NCI-H2227 treated with DMSO at 0.1 percent for 48 hours (cell line): Measurements from ENCODE around the gene LAMA2.
"Not testable (repeated sequence)": the region's sequence is repeated elsewhere in the genome, so short reads cannot be mapped to it uniquely, and the experiment has no call there.

ENCODE experiments used
- DNase-seq: peaks from one replicate; lab custom pipeline; 2025; lab: John Stamatoyannopoulos, UW

LAMA2 gene

DNA sequence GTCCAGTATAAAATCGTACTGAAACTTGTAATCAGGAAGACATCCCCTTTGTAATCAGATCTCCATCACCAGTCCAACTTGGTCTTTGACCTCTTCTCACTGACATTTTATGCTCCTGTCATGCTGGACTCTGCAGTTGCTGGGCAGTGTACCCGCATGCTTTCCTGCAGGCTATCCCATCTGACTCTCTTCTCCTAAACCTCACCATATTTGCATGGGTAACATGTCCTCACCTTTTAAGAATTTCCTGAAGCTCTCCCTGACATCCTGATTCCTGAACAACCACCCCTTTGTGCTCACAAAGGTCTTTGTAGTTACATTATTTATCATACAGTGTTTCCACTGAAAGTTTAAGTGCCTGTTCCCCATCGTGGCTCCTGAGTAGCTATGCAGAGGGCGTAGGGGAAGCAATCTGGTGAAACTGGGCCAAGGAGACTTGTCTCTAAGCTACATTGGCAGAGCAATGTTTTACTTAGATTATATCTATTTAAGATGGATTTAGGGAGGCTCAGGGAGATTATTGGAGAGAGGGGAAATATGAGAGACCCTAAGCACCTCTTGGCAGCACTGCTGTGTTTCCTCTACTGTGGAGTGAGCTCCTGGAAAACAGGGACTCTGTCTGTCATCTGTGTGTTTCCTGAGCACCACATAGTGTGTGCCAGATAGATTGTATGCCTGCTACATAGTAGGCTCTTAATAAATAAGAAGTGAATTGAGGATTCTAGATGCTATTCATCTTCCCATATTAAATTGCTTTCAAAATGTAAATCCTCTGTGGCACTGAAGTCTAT, 124.0 kb downstream of the LAMA2 start:
- no peak for DNase-seq

DNA sequence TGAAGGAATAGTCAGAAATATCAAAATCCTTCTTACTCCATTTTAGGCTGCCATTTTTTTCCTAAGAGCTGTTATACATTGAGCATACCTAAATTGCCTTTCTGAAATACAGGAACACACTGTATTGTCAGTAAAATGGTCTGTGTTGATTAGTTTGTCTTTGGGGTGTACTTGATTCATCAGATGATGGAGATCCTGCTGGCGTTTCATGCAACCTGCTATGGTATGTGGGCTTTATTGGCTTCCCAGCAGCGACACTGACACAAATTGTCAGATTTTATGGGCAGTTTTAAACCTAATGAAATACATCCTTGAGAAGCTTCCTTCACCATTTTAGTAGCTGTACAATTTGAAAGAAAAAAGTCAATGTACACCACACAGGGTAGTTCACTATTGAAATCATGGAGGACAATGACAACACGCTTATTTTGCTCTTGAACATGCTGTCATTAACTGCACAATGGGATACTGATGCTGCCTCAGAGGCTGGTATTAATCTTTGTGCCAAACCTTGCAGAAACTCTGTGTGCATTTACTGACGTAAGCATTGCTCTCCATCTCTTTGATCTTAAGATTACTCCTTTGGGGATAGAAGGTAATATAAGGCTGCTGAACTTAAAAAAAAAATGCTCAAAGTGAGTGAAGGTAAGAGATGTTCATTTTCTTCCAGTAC, 124.9 kb downstream of the LAMA2 start:
- DNase-seq: peak; percentile 56

- no peak for DNase-seq
Measured at GRCh38 chr6:129008591-129008990, 125.7 kb downstream of the LAMA2 start.

- peak; percentile 60 for DNase-seq
Measured at GRCh38 chr6:129009851-129010250, 126.9 kb downstream of the LAMA2 start.

DNA sequence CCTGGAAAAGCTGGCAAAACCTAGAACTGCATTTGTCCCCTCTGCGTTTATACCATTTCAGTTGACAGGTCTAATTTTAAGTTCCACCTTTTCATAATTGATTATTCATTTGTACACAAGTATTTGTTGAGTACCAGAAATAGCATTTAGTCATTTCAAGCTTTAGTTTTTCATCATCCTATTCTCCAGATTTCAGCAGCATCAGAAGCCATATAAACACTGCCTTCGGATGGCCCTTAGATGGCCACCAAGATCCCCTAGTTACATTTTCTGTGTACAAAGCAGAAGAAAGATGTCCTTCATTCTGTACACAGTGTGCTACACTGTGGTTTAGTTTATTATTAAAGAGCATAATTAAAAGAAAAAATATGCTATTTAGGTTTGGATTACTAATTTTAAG, 131.4 kb downstream of the LAMA2 start:
- DNase-seq: no peak

- DNase-seq: no peak
Measured at GRCh38 chr6:129015721-129016120, 132.8 kb downstream of the LAMA2 start.

DNA sequence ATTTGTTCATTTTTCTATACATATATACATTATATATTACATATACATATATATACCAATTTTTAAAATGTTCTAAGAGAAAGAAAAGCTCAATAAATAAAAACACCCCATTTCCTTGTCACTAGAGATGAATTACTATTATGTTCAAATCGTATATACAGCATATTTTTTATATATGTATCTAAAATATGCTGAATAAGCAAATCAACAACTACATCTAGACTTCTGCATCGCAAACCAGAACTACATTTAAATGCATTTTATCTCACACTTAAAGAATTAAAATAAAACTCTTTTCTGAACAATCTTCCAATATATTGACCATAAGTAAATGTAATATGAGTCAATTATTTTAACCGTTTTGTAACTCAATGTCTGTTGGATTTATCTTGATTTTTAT, 133.9 kb downstream of the LAMA2 start:
- no peak for DNase-seq

DNA sequence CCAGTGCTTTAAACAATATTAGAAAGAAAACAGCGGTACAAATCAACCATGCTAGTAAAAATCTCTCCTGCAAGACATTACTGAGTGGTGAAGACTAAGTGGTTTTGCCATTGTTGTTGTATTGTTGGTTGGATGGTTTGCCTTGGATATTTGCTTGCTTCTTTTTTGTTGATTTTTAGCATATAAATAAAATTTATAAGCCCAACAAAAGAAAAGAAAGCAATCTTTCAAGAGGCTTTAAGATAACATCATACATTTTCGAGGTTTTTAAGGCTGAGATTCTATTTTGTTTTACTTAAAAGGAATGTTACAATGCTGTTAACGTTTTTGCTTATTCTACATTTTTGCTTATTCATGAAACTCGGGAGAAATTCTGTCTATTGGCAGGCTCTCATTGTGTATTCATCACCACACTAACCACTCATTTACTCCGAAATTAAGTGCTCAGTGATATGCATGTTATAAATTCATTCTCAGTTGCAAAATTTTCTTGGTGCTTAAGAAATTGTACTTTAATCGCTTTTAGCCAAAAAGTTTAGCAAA, 139.1 kb downstream of the LAMA2 start:
- DNase-seq: no peak

DNA sequence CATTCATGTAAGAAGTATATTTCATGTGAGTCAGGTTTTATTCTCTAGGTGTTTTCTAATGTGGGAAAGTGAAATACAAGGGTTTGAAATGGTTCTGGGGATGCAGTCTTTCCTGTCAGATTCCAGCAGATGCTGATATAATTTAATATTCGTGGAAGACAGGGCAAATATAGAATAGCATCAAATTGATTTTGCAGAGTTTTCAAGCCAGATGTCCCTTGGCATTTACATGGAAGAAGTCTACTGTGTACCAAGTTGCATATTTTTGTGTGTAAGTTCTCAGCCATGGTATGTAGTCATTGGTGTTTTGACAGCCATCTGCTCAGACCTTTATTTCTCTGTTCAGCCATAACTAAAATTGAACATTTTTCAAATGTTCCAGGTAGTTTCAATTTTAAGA, 143.7 kb downstream of the LAMA2 start:
- no peak for DNase-seq

GRCh38 chr6:129029778-129030177, 146.8 kb downstream of the LAMA2 start:
- DNase-seq: no peak

DNA sequence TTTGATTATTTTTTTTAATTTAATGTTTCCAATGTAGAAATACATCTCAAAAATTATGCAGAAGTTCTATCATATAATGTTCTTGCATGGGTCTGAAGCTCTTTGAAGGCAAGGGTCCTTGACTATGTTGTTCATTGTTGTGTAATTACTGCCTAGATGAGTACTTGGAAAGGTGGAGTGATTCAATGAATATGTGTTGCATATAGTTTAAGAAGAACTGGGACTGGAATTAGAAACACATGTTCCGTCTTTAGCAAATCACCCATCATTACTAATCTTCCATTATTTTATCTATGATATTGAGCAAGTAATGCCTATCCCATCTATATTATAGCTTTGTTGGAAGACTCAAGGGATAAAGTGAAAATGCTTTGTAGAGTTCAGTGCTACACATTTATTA, 147.3 kb downstream of the LAMA2 start:
- DNase-seq: no peak

GRCh38 chr6:129031051-129031599, 148.2 kb downstream of the LAMA2 start:
- no peak for DNase-seq

DNA sequence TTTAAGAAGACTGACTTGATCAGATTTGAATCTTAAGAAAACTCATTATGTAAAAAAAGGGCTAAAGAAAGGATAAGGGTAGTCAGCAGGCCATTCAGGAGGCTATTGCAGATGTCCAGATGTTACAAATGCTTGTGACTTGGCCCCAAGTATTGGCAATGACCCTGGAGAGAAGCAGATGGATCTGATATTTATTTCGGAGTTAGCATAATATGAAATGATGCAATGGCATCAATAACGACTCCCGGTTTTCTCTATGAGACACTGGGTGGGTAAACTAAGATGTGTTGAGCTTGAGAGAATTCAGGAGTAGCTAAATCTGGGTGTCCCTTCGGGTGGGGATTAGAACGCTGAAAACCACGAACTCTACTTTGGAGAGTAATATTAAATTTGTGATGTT, 149.7 kb downstream of the LAMA2 start:
- DNase-seq: no peak

GRCh38 chr6:129033180-129033579, 150.2 kb downstream of the LAMA2 start:
- DNase-seq: no peak

- DNase-seq: no peak
Measured at GRCh38 chr6:129033581-129033980, 150.6 kb downstream of the LAMA2 start.

DNA sequence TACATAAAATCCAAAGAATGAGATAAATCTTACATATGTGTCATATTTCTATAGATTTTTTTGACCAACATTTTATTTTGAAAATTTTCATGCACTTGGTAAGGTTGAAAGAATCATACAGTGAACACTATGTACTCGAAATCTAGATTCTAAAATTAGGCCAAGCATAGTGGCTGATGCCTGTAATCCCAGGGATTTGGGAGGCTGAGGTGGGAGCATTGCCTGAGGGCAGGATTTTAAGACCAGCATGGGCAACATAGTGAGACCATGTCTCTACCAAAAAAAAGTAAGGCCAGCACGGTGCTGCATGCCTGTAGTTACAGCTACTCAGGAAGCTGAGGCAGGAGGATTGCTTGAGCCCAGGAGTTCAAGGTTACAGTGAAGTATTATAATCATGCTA, 158.6 kb downstream of the LAMA2 start:
- DNase-seq: no peak

DNA sequence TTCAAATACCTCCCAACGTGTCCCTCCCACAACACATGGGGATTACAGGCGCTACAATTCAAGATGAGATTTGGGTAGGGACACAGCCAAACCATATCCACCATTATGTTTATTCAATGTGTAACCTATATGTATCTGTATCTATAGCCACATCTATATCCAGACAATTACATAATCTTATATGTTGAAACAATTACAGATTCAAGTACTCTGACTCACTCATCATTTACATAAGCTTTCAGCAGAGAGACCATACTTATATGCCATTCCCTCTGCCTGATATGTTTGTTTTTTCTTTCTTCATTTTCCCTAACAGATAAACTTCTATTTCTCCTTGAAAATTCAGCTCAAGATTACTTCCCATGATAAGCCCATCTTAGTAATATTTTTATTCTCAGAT, 163.6 kb downstream of the LAMA2 start:
- DNase-seq: no peak

- DNase-seq: no peak
Measured at GRCh38 chr6:129047834-129048233, 164.9 kb downstream of the LAMA2 start.

DNA sequence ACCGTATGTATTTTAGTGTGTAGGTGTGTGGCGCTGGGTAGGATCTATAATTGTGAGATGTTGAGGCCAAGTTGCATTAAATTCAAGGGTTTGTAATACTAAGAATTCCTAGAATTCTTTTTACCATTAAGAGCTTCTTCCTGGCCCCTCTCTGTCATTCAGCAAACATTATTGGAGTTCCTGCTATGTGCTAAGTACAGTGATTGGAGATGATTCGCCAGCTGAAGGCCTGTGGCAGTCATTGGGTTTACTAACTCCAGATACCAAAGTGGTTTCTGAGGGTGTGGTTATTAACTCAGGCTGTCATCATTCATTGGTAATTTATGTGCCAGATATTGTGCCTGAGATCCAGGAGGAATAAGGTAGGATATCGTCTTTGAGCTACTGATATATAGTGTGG, 167.1 kb downstream of the LAMA2 start:
- no peak for DNase-seq

GRCh38 chr6:129053143-129053542, 170.2 kb downstream of the LAMA2 start:
- DNase-seq: not testable (repeated sequence)

GRCh38 chr6:129055796-129056195, 172.9 kb downstream of the LAMA2 start:
- no peak for DNase-seq

- DNase-seq: no peak
Measured at GRCh38 chr6:129059650-129060049, 176.7 kb downstream of the LAMA2 start.

DNA sequence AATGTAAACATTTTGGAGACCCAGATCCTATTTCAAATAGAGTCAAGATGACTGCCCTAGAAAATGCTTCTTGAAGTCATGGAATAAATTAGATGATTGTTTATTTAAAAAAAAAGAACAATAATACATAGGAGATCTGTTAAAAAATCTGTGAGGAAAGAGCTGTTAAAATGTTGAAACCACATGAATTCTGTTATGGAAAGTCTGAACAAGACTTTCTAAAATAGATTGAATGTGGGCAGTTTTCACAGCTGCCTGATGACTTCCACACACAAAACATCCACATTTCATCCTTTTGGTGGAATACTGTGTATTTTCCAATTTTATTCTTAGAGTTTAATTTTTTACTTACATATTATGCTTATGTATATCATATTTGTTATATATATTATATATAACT, 186.1 kb downstream of the LAMA2 start:
- DNase-seq: no peak
